NCI-H345 (cell line): ENCODE results near the gene SLC25A21.

Experiments used
- DNase-seq: peaks from one replicate; lab custom pipeline; 2025; lab: John Stamatoyannopoulos, UW

SLC25A21 gene

DNA sequence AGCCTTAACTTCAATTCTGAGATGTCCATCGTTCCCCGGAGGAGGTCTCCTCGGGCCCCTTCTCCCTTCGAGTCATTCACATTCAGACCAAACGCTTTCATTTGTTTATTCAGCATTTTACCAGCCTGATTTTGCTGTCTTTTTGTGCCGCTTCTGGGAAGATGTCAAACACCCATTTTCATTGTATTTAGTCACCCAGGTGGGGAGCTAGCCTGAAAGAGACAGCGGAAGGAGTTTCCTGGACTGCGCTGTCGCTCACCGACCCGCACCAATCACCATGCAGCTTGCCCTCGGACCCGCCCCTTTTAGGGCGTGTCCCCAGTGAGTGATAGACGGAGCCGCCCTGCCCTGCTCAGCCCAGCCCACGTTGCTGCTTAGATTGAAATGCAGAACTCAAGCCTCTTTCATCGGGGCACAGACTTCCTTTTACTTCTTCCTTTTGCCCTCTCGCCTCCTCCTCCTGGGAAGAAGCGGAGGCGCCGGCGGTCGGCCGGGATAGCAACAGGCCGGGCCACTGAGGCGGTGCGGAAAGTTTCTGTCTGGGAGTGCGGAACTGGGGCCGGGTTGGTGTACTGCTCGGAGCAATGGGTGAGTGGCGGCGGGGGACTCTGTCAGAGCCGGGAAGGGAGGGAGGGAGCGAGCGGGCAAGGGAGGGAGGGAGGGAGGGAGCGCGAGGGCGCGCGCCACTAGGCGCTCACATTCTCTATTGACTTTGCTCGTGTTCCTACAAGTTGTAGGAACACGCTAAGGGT, 510.7 kb downstream of the SLC25A21 start, which contains the start of gene PAX9:
Gene PAX9 (plus strand): TSS at position 355 of the 752 bp plus-strand sequence. CDS start 230 bp downstream, at position 585.
- DNase-seq, result peak; percentile 99

DNA sequence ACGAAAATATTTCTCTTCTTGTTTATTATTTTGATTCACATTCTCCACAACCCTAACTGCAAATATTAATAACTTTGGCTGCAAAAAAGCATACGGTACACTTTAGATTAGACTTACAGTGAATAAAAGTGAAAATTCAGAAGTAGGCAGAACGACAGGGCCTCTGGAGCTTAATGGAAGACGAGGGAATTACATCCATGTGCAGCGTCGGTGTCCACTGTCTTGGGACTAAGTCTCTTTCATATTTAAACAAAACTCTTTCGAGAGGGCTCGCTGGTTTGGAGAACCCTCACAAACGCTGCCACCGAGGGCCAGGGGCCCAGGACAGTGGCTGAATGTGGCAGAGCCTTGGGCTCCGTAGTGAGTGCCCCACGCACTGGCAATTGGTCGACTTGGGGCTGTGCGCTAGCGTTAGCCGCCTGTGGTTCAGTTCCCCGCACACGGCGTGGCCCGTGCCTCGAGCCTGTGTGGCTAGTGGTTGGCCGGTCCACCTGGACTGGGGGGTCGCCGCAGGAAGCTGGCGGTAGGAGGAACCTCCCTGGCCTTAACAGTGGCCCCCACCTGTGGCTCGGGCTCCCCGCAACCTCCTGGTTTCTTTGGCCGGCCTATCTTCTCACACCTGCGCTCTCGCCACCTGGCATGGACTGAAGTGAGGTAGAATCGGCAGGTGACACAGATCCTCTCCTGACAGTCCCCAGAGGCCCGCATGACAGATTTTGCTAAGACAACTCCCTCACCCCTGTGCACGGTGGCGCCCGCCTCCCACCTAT, 511.5 kb downstream of the SLC25A21 start:
- DNase-seq, result peak; percentile 93

GRCh38 chr14:36659822-36660735, 512.3 kb downstream of the SLC25A21 start:
- peak; percentile 40 for DNase-seq

DNA sequence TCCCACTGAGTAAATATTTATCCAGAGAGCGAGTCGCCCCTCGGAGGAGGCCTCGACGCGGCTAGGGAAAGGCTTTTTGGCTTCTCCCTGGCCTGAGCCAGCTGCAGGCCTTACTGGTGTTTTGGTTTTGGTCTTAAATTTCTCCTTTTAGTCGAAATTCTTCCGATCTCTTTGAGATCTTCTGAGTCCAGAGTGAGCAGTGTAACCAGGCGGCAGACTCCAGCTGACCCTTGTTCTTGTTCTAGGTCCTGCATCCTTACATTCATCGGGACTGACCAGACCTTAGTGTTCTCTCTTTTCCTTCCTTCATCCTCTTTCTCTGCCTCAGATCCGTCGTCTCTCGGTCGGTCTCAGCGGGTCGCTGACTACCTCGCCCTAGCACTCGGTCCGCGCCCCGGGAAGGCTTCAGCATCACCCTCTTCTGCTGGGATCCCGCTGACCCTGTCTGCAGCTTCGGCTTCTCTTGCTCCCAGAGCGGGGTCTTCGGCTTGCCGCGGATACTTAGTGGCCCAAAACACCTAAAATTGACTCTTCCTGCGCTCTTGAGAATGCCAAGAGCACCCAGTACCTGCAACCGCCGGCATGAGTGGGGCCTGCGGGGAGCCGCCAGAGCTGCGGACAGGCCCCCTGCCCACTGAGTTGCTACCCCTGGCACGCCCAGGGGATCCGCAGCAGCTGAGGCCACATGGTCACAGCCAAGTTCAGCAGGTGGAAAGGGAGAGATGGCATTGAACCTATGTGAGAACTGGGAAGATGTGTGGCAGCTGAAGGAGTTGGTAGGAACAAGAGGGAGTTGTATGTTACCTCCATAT, 513.2 kb downstream of the SLC25A21 start:
- DNase-seq, result no peak

GRCh38 chr14:36658123-36659009, 514.0 kb downstream of the SLC25A21 start:
- peak; percentile 39 for DNase-seq

DNA sequence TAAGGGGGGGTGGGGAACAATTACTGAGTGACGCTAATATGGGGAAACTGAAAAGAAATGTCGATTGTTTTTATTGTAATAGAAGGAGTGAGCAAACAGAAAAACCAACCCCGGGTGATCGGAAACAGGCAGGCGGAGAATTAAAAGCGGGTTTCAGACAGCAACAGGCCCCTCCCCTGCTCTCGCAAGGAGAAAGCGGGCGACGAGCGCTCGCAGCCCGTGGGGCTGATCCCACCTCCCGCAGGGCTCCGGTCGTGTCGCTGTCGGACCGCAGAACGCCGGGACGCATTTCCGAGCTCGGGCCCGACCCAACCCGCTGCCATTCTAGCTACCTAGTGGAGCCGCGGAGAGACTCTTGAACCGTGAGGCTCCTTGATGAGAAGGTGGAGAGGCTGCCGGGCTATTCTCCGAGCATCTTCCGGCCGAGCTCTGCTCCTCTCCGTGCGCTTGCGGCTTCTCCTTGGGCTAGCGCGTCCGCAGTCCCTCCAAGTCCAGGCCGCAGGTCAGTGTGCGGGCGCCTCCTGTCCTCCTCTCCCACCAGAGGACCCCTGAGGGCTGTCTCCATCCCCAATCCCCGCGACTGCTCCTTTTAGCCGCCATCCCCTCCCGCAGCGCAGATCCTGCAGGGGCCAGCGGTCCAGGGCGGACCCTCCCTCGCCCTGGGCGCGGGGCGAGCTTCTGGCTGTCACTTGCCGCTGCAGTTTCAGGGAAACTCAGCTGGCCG, 514.8 kb downstream of the SLC25A21 start:
- DNase-seq, result no peak

GRCh38 chr14:36656687-36657398, 515.6 kb downstream of the SLC25A21 start:
- no peak for DNase-seq

DNA sequence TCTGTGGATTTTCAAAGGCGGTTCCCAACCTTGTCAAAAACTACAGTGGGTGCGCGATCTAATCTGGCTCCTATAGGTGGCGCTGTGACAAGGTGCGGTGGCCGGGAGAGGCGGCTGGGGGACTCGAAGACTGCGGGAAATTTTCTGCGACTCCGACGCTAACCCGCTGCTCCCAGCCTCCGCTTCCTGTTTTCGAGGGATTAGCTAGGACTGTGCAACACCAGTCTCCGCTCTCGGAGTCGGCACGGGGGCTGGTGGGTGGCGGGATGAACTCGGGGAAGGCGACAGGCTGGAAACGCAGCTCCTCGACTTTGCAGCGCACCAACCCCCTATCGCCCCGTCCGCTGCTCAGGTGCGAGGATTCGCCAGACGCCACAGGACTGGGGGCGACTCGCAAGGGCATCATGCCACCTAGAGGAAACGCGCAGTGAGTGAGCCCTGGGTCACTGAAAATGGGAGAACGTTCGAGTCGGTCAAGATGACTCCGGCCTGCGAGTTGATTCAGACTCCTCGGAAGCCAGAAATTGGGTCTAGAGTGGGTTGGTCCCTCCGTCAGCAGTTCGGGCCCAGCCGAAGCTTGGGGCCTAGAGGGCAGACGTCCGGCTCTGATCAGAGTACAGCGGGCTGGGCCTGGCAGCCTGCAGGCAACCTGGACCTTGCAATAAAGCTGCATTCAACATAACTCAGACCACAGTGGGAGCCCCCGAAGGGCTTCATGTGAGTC, 516.3 kb downstream of the SLC25A21 start:
- no peak for DNase-seq

GRCh38 chr14:36655571-36655962, 516.8 kb downstream of the SLC25A21 start:
- DNase-seq, result no peak

- no peak for DNase-seq
Observed at GRCh38 chr14:36654794-36655381, 517.5 kb downstream of the SLC25A21 start.

DNA sequence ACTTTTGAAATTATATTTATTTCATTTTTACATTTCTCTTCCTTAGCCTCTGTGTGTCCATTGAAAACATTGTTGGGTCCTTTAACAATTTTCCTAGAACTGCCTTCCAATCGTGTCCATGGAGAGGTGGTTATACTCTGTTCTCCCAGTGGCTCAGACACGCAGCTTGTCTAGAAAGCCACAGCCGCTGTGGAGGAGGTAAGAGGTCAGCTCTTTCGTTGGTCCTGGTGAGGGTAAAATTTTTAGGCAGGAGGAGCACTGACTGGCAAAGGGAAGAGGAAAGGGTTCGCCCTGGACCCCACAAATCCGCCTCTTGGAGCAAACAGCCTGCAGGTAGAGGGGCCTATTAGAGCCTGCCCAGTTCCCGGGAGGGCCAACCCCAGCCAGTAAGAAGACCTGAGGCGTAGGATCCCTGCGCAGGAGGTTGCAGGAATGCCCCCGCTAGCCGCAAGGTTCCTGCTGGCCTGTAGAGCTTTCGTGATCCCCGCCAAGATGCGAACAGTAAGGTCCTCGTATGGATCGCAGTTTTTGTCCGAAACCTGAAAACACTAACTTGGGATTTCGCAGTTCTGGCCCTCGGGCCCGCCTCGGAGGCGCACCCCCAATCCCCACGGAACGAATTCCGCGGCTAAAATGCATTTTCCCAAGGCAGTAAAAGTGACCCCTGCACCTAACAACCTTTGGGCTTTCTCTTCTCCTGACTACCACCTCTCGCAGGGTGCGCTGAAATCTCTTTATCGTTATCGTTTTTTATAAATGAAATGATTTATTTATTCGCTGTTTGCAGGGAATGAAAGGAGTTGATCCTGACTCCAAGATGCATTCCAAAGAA, 518.2 kb downstream of the SLC25A21 start:
- no peak for DNase-seq

DNA sequence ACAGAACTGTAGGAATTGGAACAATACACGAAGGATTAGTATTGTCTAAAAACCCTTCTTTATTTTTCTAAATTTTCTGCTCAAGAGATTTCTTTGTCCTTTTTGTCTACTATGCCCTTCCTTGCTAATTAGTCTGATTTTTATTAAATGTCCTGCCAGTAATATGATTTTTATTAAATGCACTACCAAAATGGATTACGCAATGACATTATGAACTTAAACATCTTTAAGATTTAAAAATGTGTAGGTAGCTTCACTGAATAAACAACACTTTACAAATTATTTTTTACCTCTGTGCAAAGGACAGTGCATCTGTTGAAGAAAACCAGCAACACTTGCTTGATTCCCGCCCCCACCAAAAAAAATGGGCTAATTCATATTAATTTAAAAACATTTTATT, 519.0 kb downstream of the SLC25A21 start:
- no peak for DNase-seq

DNA sequence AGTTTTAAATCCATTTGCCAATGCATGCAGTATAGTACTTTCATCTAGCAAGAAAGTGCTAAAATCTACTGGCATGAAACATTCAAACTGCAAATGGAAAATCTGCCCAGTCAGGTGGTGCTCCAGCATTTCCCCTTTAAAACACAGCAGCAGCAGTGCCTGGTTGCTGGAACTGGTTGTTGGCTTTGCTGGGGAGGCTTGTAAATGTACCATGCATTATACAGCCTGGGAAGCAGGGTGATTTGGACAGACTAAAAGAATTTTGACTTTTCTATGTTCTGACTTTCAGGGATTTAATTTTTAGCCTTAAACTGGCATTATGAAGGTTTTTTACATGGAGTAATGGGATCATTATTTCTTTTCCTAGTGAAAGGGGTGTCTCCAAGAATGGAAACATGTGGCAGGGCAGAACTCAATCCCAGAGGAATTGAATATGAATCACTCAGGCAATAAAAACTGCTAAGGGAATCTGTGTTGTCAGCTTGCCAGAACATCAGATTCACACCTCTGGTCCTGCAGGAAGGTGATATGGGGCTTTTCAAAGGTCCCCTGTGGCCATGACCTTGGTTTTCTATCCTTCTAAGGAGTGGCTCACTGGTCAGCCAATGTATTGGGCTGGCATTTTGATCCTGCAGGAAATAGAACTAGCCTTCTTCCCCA, 519.7 kb downstream of the SLC25A21 start:
- no peak for DNase-seq

DNA sequence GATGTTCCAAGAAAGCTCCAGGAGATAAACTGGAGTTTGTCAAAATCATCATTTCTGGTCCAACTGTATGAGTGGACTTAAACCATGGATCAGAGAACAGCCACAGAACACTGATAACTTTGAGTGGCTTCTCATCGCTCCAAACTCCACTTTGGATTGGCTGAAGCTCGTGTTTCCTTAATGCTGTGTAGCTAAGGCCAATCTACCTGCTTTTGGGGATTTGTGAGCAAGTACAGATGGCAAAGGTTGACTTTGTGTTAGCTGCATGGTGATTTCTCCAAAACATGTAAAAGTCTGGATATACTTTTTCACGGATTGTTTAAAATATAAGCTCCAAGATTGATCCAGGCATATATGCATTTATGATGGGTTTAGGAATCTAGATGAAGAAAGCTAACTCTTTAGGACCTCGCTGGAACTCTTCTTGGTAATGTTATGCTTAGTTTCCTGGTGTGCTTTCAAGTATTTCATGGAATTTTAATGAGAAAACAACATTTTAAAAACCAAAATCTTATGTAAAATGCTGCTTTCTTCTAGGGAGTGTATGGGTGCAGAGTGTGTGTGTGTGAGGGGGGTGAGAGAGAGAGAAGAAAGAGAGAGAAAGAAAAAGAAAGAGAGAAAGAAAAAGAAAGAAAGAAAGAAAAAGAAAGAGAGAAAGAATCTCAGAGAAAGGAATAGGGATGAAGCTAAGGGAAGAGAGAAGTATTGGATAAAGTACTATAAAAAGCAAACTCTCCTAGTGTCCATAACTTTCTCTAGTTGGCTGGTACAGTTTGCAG, 522.3 kb downstream of the SLC25A21 start:
- DNase-seq, result no peak
